Pancreas (tissue), 10 donors: Measurements from ENCODE around the gene UBQLN4. TPM values are rescaled to one million over a fixed set of nuclear protein-coding genes. Genes with fewer than 3 reads are reported as not detected.

Source experiments
- ATAC-seq, 4 donors: fragments of 200-7000 bp; cut with Tn5 transposase; one replicate each; pipeline versions ENCODE4 v1.8.0 to v1.9.1; 2020; ENCODE audit warnings: mild to moderate bottlenecking in 4 of 4, moderate library complexity in 4 of 4
- DNase-seq, 6 donors: peaks; one replicate each; pipeline ENCODE4 v3.0.0-alpha.2; 2020
- FAIRE-seq: peaks from 2 replicates; lab custom pipeline; 2012; peaks lifted over from hg19 to GRCh38; lab: Jason Lieb, UNC
- H3K27ac ChIP-seq, 4 donors: fragments of 200-600 bp; sonication (generic); 1 replicate in 3 of 4; 2 replicates in 1 of 4; pipeline versions ENCODE4 v1.5.0 to v1.8.0; 2020
- H3K27me3 ChIP-seq, 4 donors: fragments of 200-600 bp; one replicate each; pipeline ENCODE4 v1.8.0; 2021
- H3K36me3 ChIP-seq, 3 donors: fragments of 200-600 bp; sonication (generic) in 1 of 3; one replicate each; pipeline versions ENCODE4 v1.5.0 to v1.8.0; 2020 to 2021
- H3K4me1 ChIP-seq, 3 donors: fragments of 200-600 bp; one replicate each; pipeline ENCODE4 v1.8.0; 2021
- H3K4me3 ChIP-seq, 4 donors: fragments of 200-600 bp; sonication (generic) in 2 of 4; one replicate each; pipeline versions ENCODE4 v1.5.0 to v1.8.0; 2020 to 2021
- H3K9me3 ChIP-seq, 4 donors: fragments of 200-600 bp; one replicate each; pipeline ENCODE4 v1.8.0; 2021
- WGBS, 2 donors: extraction: QIAGEN DNeasy Blood & Tissue Kit; methylation state at CpG; one replicate each; pipeline ENCODE4 v1.1.7; 2013; 5-methylcytosine and 5-hydroxymethylcytosine counted together
- intact Hi-C, 3 donors: fragments of 100-400 bp; cut with DNase I; formaldehyde crosslinking; loops; one replicate each; pipeline versions ENCODE4 v1.11.1 to v1.14.2; 2022
- polyA plus RNA-seq, 2 donors: library from polyadenylated mRNA; stranded (reverse); fragments of 200-250 nt; gene quantifications; one replicate each; pipeline ENCODE4 v1.2.3, GENCODE V29; 2013
- total RNA-seq, 6 donors: library from RNA; stranded (reverse); fragmentation: NEBNext Ultra II Directional in 4 of 6; extraction: Animal tissue kit (Norgen Biotek cat#: 25700) in 4 of 6; gene quantifications; one replicate each; pipeline versions ENCODE4 v1.2.1 to v1.2.4, GENCODE V29; 2021 to 2023
- TF ChIP-seq, protein P1 (sequence below), 4 donors: fragments of 200-600 bp; sonication (generic) in 3 of 4; IDR thresholded peaks; one replicate each; pipeline versions ENCODE4 v1.5.0 to v1.8.0; 2021; ENCODE audit warnings: antibody characterized with exemption in 4 of 4
- donor health status: healthy with polysubstance abuse.
- donor health status: DM: no; HTN: no; CAD: no; lungs with moderate emphysema.
- donor health status: DM: no; HTN: no; CAD: no.
- donor health status: control.
- donor health status: control.
- donor health status: Bipolar disorder and iron deficiency.
- donor health status: DM: yes; HTN: yes; CAD: no.
- donor health status: DM: no; HTN: no; CAD: no.
- donor health status: DM: no; HTN: no; CAD: no.
- donor health status: DM: yes; HTN: yes; CAD: no.

The UBQLN4 gene
- total and polyA plus RNA-seq, 8 donors = 14.1 to 28.2 (median 18.4) TPM

DNA sequence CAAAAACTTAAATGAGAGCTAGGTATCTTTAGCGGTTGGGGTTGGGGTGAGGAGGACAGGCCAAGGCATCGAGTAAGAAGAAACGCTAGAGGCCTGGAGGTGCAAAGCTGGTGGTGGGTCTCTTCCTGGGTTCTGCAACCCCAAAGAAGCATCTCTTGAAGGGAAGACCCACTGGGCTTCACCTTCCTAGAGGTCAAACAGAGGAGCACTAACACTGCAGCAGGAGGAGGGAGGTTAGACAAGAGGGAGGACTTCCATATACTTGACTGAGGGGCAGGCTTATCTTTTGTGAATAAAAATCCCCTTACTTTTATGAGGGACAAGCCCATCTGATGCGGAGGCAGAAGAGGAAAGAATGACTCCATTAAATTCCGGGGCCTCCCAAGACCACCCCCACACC lies 26.2 kb upstream of the UBQLN4 start:
- FAIRE-seq = no peak
- intact Hi-C loops = loop anchor here in 1 of 3 donors (10.0 kb wide), 1 partner anchor 55 kb away; no protein-coding TSS in a partner anchor
- TF ChIP-seq, protein P1, sequence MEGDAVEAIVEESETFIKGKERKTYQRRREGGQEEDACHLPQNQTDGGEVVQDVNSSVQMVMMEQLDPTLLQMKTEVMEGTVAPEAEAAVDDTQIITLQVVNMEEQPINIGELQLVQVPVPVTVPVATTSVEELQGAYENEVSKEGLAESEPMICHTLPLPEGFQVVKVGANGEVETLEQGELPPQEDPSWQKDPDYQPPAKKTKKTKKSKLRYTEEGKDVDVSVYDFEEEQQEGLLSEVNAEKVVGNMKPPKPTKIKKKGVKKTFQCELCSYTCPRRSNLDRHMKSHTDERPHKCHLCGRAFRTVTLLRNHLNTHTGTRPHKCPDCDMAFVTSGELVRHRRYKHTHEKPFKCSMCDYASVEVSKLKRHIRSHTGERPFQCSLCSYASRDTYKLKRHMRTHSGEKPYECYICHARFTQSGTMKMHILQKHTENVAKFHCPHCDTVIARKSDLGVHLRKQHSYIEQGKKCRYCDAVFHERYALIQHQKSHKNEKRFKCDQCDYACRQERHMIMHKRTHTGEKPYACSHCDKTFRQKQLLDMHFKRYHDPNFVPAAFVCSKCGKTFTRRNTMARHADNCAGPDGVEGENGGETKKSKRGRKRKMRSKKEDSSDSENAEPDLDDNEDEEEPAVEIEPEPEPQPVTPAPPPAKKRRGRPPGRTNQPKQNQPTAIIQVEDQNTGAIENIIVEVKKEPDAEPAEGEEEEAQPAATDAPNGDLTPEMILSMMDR (IDR thresholded peaks at IDR 0.05) = no peak
- ATAC-seq = no peak
- Histone ChIP-seq H3K27me3 (no peaks in the 10 kb centered on the region), H3K4me1 (peaks cover 0 to 3% (median 0%) of the 10 kb centered on the region in 3 donors), H3K4me3 (no peak overlapping the region), H3K36me3 (no peaks in the 10 kb centered on the region), H3K9me3 (no peaks in the 10 kb centered on the region), H3K27ac (no peak overlapping the region)
- 82 to 87% methylated on average over 5 of the region's 5 CpGs for WGBS, 2 donors
- DNase-seq = no peak

DNA sequence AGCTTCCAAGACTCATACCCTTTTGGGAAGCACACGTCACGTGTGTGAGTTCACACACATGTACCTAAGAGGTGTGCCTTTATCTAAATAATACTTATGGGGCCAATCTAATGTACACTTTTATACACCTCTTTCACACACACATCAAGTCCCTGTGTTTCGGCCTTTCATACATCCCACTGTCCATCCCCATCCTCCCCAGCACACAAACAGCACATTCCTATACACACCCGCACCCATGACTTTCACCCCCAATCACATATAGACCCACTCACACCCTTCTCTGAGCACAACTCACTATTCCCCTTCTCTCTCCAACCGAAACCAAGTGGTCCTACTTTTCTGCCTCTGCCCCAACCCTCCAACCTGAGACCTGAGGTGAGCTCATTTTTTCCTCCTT lies 25.1 kb upstream of the UBQLN4 start:
- no peak for FAIRE-seq
- Histone ChIP-seq H3K27ac (no peak overlapping the region), H3K4me3 (no peak overlapping the region), H3K4me1 (peaks cover 0 to 3% (median 0%) of the 10 kb centered on the region in 3 donors), H3K27me3 (no peaks in the 10 kb centered on the region), H3K9me3 (no peaks in the 10 kb centered on the region), H3K36me3 (no peaks in the 10 kb centered on the region)
- intact Hi-C loops = no loop called here
- TF ChIP-seq, protein P1 (IDR thresholded peaks at IDR 0.05) = no peak
- 82 to 93% methylated on average over 5 of the region's 5 CpGs for WGBS, 2 donors
- no peak for ATAC-seq
- DNase-seq = no peak

DNA sequence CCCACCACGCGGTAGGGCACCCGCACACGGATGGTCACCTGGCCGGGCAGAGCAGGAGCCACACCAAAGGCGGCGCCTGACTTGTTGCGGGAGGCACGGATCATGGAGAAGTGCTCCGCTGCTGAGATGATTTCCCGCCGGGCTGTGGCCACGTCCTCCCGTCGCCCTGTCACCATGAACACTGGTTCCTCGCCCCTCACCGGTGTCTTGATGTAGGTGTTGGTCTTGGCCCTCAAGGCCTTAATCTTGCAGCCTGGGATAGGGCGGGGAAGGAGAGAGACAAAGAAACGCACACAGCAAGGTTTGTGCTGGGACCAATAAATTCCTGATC lies 23.8 kb upstream of the UBQLN4 start:
- H3K4me1 ChIP-seq = no peaks in the 10 kb centered on the region
- no peaks in the 10 kb centered on the region for H3K27me3 ChIP-seq
- FAIRE-seq (no peak), DNase-seq (no peak), ATAC-seq (no peak)
- H3K27ac ChIP-seq = no peak overlapping the region
- no peaks in the 10 kb centered on the region for H3K9me3 ChIP-seq
- no peaks in the 10 kb centered on the region for H3K36me3 ChIP-seq
- intact Hi-C loops = no loop called here
- H3K4me3 ChIP-seq = no peak overlapping the region
- 88 to 90% methylated on average over 19 of the region's 19 CpGs for WGBS, 2 donors
- TF ChIP-seq, protein P1 (IDR thresholded peaks at IDR 0.05) = no peak

DNA sequence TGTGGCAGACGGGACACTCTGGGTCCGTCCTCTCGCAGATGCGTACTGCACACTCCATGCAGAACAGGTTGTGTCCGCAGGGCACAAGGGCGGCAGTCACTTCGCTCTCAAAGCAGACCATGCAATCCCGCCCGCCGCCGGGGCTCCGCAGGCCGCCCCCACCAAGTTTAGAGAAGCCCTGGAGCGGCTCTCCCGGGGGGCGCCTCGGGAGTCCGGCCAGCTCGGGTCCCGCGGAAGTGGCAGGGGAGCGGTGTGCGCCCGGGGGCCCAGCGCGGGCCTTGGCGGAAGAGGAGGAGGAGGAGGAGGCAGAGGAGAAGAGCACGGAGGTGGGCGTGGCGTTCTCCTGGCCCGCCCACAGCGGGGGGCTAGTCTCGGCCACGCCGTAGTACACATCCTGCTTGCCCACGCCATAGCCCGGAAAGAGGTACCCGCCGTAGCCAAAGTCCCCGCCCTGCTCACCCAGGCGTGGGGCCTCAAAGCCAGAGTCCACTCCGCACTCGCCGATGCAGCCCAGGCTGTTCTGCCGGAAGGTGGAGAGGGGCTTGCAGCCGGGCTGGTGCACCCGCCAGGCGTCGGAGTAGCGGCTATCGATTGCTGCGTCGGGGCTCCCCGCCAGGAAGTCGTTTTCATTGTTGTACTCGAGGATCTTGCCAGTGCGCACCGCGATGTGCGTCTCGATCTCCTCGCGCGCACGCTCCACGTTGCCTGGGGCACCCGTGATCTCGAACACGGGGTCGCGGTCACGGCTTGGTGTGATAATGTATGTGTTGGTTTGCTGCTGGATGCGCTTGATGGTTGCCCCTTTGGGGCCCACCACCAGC lies 23.2 kb upstream of the UBQLN4 start:
- no peak for FAIRE-seq
- H3K4me1 ChIP-seq = no peaks in the 10 kb centered on the region
- H3K27me3 ChIP-seq = no peaks in the 10 kb centered on the region
- H3K36me3 ChIP-seq = no peaks in the 10 kb centered on the region
- no peak overlapping the region for H3K27ac ChIP-seq
- TF ChIP-seq, protein P1 (IDR thresholded peaks at IDR 0.05) = no peak
- ATAC-seq = peak; percentile 56 to 87 (median 73)
- WGBS, 2 donors = 50 to 52% methylated on average over 72 to 73 of the region's 73 CpGs
- no peaks in the 10 kb centered on the region for H3K9me3 ChIP-seq
- DNase-seq = peak in 3 of 6 donors; percentile 43 to 67 (median 57)
- H3K4me3 ChIP-seq = peak overlapping the region in 3 of 4 donors; percentile 40 to 49 (median 46)
- intact Hi-C loops = no loop called here

DNA sequence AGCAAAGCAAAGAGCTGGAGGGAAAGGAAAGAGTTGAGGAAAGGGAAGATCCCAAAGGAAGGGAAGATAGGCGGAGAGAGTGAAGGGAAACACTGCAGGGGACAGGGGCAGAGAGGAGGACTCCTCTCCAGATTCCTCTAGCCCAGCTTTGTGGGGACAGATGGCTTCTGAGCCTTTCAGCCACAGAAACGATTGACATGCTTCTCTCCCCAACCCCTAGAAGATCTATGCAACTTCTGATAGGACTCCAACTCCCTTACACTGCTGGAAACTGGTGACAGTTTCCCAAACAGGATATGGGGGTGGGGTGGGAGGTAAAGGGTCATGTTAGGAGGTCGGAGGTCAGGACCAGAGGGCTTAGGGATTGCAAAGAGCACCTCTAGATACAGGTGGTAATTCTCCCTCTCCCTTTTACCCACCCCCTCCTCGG lies 22.2 kb upstream of the UBQLN4 start:
- no peaks in the 10 kb centered on the region for H3K36me3 ChIP-seq
- no peaks in the 10 kb centered on the region for H3K27me3 ChIP-seq
- intact Hi-C loops = no loop called here
- WGBS, 2 donors = 50 to 59% methylated on average over 4 of the region's 4 CpGs
- no peaks in the 10 kb centered on the region for H3K4me1 ChIP-seq
- FAIRE-seq (no peak), ATAC-seq (no peak), DNase-seq (no peak)
- H3K4me3 ChIP-seq = peak overlapping the region in 3 of 4 donors; percentile 40 to 49 (median 46)
- no peaks in the 10 kb centered on the region for H3K9me3 ChIP-seq
- no peak overlapping the region for H3K27ac ChIP-seq
- TF ChIP-seq, protein P1 (IDR thresholded peaks at IDR 0.05) = no peak
